ENCODE measurements around the gene MYT1.
"Not testable (repeated sequence)": the region's sequence is repeated elsewhere in the genome, so short reads cannot be mapped to it uniquely, and the experiment has no call there.

The MYT1 gene

DNA sequence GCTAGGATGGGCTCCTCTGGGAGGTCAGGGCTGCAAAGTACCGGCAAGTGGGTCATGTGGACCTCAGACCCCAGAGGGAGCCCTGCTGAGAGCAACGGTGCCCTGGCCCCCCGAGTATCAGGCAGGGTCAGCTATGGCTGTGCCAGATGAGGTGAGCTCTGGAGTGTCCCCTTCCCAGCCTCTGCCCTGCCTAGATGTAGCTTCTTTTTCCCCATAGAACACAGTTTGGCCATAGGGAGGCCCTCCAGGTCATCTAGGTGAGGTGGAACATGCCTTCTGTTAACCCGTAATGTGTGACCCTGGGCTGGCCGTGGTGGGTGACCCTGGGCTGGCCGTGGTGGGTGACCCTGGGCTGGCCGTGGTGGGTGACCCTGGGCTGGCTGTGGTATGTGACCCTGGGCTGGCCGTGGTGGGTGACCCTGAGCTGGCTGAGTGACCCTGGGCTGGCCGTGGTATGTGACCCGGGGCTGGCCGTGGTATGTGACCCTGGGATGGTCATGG is 70.1 kb downstream of the MYT1 start:
- no peak for DNase-seq (ENCODE audit: low spot score)

- not testable (repeated sequence) for DNase-seq (ENCODE audit: low spot score)
Observed at GRCh38 chr20:64234921-64235565, 70.8 kb downstream of the MYT1 start.

DNA sequence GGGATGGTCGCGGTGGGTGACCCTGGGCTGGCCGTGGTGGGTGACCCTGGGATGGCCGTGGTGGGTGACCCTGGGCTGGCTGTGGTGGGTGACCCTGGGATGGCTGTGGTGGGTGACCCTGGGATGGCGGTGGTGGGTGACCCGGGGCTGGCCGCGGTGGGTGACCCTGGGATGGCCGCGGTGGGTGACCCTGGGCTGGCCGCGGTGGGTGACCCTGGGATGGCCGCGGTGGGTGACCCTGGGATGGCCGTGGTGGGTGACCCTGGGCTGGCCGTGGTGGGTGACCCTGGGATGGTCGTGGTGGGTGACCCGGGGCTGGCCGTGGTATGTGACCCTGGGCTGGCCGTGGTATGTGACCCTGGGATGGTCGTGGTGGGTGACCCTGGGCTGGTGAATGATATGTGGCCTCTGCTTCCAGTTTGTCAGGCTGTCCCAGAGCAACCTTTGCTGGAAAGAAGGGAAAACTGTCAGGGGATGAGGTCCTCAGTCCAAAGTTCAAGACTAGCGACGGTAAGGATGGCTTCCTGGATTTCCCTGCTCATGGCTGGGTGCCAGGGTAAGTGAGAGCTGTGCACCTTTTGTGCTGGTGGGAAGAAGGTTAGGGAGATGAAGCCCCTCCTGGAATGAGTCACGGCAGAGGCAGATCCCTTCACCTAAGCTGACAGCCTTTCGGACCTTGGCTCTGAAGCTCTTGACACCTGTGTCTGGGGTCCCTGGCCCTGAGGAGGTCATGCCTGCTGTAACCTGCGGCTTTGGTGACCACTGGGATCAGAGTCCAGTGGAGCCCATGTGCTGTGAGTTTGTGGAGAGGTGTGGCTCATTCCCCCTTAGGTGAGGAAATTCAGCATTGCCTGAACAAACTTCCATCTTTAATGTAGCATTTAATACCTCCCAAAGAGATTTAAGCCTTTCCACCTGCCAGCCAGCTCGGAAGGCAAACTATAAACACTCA is 72.2 kb downstream of the MYT1 start:
- DNase-seq (ENCODE audit: low spot score), result no peak

DNA sequence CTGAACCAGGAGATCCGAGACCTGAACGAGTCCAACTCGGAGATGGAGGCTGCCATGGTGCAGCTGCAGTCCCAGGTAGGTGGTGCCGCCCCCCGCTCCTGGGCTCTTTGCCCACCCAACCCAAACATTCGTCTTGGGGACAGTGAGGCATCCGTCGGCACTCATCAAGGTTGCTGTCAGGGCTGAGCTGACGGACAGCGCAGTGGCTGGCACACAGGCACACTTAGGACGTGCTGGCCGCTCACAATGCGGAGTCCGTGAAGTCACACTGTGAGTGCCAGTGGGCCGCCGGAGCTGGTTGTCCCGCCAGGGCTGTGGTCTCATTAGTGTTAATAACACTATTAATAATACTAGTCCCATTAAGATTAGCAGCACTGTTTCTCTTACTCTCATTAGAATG is 73.1 kb downstream of the MYT1 start:
- no peak for DNase-seq (ENCODE audit: low spot score)

DNA sequence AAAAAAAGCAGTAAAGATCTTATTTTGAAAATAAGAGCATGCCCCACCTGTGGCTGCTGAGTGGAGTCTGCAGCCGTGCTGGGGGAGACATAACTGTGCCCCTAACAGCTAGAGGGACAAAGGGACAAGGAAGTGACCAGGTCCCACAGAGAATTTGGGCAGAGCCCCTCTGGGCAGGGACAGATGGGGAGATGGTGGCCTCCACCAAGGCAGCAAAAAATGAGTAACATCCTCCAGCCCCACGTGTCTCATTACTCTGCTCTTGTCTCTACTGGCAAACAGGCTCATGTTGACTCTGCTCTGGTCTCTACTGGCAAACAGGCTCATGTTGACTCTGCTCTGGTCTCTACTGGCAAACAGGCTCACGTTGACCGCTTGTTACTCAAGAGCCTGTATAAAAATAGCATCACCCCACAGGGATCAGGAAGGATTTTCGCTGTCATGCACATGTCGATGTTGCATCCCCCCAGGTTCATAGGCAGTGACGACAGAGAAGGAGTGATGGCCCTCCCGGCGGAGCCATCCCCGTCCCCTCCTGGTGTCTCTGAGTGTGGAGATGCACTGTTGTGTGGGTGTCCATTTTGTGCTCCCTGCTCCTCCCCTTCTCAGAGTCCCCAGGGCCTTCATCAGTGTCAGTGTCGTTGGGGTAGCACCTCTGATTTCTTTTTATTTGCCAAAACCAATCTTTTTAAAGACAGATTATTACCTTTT is 74.0 kb downstream of the MYT1 start:
- no peak for DNase-seq (ENCODE audit: low spot score)

DNA sequence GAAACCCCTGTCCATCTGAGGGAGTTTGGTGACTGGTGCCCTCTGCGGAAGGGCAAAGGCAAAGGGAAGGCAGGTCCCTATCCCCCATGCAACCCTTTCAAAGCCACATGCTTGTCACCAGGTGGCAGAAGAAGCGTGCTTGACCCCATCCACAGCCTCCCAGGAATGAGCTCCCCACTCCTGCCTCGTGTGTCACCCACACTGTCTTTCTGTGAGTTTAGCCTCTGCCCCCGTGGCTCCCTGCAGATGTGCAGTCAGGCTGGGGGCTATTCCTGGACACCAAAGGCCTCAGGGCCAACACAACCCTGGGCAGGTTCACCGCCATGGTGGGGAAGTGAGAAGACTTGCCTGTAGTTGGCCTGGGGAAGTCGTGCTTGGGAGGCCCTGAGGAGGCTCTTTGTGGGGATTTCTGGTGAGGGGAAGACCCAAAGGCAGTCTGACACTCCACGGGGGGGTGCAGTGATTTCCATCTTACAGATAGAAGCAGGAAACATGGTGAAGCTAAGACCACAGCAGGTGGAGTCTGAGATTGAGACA is 74.7 kb downstream of the MYT1 start:
- DNase-seq (ENCODE audit: low spot score), result no peak

DNA sequence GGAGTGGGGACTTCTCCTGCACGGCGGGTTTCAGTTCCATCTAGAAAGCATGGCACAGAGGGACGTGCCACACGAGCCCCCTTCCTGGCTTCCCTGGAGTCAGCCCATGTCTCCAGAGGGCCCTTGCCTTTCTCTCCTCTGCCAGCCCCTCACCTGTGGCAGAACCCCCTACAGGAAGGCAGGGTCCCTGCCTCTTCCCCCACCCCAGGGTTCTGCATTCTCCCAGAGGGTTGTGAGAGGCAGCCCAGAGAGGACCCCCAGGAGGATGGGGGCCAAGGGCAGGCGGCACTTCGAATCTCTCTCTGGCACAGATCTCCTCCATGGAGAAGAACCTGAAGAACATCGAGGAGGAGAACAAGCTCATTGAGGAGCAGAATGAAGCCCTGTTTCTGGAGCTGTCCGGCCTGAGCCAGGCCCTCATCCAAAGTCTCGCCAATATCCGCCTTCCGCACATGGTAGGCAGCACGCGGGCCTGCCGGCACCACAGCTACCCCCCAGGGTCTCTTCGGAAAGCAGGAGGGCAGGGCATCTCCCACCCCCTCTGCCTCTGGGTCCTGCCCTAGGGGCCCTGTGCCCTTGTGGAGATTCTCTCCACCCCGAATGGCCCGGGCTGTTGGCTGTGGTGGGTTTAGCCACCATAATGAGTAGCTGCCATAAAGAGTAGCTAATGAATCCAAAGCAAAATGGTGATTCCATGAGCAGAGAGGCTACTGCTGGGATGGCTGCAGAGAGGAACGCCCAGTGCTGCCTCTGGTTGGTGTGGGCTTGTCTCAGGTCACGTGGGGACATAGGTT is 75.4 kb downstream of the MYT1 start:
- DNase-seq (ENCODE audit: low spot score), result no peak

DNA sequence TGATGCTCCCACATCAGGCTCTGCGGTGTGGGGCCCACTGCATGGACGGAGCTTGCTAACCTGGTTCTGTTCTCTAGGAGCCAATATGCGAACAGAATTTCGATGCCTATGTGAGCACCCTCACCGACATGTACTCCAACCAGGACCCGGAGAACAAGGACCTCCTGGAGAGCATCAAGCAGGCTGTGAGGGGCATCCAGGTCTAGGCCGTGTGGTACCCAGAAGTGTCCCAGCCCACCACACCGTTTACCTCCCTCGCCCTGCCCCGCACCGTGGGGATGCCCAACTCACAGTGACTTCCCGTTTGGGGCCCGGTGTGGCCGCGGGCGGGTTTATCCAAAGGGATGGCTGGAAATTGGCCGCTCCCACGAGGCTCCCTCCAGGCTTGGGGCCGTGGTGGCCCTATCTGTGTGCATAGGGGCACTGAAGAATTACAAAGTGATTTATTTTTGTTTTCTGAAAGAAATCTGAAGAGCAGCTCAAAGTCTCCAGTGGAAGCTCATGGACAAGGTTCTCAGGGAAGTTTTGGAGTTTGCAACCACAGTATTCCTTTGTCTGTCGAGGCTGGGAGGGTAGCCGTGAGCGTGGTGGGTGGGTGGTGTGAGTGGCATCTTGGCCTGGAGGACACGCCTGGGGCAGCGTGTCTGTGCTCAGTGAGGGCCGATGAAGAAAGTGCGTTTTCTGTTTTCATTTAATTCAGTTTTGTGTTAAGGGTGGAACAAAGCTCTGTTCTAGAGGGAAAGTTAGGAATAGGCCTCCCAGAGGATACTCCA is 76.2 kb downstream of the MYT1 start:
- no peak for DNase-seq (ENCODE audit: low spot score)

- DNase-seq (ENCODE audit: low spot score), result no peak
Observed at GRCh38 chr20:64241061-64241460, 76.8 kb downstream of the MYT1 start.

DNA sequence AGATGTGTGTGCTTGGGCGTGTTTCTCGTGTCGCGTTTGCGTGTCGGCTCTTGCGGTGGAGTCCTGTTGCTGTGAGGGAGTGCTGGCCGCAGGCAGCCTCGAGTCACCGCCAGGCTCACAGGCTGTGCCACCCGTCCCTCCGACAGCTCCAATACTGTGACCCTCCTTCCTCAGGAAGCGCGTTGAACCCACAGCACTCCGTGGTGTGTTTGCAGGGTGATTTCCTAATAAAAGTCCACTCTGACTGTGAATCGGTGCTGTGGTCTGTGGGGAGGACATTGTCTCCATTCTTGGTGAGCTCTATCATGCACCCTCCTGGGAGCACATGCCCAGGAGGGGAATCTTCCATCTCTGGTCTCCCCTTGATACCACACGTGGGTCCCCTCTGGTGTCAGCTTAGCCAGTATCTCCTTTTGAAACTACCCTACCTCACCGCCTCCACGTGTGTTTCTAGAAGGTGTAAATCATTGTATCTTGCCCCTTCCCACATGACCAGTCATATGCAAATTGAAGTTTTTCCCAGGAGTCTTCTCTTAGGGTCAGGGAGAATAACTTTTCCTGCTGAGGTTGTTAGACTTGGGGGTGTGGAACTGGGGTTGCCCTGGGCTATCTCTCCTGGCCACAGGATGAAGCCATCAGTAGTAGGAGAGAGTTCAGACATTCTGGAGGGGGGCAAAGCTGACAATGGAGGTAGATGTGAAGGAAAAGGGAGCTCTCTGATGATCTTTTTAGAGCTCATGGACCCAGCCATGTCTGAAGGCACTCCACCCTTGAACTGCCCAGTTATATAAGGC is 77.9 kb downstream of the MYT1 start:
- no peak for DNase-seq (ENCODE audit: low spot score)

DNA sequence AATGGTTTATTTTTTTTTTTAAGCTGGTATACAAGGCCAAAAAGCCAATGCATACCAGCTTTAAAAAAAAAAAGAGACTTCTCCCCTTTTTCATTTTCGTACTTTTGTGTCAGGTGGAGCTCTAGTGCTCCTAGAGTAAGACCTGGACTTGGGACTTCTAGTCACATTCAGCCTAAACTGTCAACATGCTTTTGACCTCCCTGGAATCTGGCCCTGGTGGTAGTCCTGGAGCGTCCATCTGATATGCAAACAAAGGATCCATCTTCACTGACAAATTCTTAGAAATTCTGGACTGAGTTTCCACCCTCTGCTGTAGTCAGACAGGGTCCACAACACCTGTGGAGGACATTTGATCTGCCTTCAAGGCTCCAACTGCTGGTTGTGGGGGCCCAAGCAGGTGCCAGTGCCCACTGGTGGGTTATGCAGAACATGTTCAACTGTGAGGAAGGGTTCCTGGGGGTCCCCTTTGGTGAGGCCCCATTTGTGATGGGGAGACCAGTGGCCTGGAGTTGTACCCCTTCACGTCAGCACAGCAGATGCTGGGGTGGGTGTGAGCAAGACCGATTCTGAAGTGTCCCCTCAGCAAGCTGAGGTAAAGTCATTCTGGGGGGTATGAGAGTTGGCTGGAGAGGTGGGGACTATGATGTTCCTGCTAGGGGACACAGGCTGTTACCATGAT is 78.7 kb downstream of the MYT1 start:
- DNase-seq (ENCODE audit: low spot score), result no peak

DNA sequence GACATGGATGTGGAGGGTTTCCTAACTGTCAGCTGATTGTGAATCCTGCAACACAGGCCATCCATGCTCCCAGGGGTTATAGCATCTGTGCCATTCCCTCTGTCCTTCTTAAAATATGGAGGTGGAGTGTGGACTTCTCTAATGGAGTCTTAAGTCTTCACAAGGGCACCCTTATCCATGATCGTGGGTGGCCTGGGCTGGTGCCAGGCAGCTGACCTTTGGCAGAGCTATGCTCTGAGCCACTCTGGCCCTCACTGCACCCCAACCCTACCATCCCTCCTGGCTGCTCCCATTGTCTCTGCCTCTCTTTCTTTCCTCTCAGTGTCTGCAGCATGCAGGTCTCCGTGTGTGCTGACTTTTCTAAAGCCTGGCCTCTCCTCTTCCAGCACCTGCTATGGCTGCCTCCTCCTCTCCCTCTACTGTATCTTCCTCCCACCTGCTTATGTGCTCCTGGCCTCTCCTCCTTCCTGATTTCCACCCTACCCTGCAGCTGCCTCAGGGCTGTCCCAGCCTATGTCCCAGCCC is 80.1 kb downstream of the MYT1 start:
- DNase-seq (ENCODE audit: low spot score), result no peak

DNA sequence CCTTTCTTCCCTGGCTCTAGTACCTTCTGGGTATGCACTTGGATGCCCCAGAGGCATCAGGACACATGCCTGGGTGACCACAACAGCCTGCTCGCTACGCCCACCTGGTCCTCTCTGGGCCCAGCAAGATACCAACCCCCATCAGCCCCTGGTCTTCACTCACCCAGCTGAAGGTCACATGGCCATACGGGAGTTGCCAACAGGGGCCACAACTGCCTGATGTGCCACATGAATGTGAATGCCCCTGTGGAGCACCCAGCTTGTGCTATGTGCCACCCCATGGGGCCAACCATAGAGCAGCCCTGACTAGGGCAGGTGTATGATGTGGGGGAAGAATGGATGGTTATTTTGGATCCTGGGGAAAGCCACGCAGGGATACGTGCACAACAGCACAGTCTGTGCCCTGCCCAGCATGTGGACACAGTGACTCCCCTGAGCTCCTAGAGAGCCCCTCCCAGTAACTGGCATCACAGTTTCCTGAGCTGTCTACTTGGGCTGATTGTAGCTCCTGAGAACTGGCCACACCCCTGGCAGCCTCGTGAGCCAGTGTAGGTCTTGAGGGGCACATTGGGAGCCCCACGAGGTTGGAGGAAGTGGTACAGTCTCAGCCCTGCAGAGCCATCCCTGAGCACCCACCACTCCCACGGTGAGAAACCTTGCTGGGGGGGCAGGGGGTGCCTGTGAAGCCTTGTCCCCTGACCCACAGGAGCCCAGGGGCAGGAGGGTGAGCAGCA is 80.8 kb downstream of the MYT1 start:
- DNase-seq (ENCODE audit: low spot score), result no peak

- DNase-seq (ENCODE audit: low spot score), result no peak
Observed at GRCh38 chr20:64245746-64246595, 81.7 kb downstream of the MYT1 start.

DNA sequence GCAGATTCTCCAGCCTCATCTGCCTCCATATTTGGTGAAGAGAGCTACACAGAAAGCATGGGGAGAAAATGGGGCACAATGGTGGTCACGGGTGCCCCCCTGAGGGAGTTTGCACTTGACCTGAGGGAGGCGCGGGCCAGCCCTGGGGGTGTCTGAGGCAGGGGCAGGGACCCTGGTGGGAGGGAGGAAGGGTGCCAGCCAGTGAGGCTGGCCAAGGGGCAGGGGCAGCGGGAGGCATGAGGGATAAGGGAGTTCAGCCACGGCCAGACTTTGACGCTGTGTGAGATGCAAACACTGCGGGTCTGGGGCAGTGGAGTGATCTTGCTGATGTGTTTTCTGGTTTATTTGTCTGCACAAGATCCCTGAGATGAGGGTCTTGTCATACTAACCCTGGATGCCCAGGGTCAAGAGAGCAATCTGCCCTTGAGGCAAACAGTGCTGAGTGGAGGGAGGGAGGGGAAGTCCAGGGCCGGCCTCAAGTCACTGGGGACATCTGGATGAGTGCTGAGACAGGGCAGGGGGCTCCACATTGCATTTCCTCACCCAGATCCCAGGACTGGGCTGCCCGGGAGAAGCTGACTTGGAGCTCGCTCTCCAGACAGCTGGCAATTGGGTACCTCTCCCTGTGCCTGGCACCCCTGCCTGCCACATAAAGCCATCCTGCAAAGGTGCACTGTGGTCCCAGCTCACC is 82.5 kb downstream of the MYT1 start:
- DNase-seq (ENCODE audit: low spot score), result no peak

DNA sequence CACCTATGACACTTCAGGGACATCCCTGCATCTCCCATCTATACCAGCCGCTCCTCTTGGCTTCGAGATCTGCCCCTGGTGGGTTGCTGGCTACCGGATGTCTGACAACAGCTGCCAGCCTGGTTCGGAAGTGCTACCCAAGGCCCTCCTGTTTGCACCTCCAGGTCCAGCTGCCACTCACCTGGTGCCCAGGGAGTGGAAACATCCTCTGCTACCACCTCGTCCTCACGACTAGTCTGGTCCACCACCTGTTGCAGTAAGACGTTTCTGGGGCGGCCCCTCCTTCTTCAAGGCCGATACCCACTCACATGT is 83.0 kb downstream of the MYT1 start:
- no peak for DNase-seq (ENCODE audit: low spot score)
